NK-92 (cell line): ENCODE measurements around the gene PLAC8L1.
"Not testable (repeated sequence)": the region's sequence is repeated elsewhere in the genome, so short reads cannot be mapped to it uniquely, and the experiment has no call there.

ENCODE experiments used
- DNase-seq: peaks from one replicate; lab custom pipeline; 2025; ENCODE audit not compliant: unreplicated experiment; lab: John Stamatoyannopoulos, UW

The PLAC8L1 gene, protein sequence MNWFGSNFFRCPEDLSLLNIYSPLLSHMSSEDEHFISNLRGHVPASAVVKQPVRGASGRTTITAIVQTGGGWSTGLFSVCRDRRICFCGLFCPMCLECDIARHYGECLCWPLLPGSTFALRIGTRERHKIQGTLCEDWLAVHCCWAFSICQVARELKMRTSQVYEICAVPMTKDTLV

DNA sequence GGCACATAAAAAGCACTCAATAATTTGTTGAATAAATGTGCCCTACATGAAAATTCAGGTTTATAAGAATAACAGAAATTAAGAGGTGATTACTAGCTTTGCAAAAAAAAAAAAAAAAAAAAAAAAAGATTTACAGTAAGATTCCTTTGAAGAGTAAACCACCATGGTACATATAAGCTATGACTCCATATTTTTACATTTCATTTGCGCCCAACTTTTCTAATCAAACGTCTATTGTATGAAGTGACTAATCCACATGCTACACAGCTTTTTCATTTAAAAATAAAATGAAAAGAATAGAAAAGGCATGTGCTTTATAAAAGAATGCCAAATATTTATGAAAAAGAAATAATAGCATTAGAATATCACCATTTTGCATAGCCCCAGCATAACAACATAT, at the start of gene PLAC8L1:
Gene PLAC8L1 (minus strand): TSS at position 101 of the 400 bp plus-strand sequence. CDS start 1,266 bp downstream, outside the sequence.
- no peak for DNase-seq

DNA sequence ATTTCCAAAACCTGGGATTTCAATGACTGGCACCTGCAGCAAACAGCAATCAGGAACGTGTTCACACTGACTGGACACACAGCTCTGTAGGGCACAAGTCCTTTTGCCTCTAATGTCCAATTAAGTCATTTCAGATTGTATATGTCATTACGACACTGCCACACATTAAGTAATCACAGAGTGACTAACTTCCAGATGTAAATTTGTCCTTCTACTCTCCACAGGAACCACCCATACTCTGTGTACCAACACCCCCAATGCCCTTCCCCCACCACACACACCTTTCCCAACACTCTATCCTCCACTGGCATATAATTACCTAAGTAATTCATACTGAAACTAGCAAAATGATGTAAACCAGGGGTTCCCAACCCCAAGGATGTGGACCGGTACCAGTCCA, 46.6 kb upstream of the PLAC8L1 start:
- no peak for DNase-seq

DNA sequence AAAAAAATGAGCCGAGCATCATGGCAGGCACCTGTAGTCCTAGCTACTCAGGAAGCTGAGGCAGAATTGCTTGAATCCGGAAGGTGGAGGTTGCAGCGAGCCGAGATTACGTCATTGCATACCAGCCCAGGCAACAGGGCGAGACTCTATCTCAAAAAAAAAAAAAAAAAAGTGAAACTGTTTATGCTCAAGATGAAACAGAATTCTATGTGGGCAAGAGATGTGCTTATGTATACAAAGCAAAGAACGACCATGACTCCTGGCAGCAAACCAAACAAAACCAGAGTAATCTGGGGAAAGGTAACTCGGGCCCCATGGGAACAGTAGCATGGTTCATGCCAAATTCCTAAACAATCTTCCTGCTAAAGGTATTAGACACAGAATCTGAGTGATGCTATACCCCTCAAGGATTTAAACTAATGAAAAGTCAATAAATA, 32.6 kb upstream of the PLAC8L1 start:
- DNase-seq = no peak

DNA sequence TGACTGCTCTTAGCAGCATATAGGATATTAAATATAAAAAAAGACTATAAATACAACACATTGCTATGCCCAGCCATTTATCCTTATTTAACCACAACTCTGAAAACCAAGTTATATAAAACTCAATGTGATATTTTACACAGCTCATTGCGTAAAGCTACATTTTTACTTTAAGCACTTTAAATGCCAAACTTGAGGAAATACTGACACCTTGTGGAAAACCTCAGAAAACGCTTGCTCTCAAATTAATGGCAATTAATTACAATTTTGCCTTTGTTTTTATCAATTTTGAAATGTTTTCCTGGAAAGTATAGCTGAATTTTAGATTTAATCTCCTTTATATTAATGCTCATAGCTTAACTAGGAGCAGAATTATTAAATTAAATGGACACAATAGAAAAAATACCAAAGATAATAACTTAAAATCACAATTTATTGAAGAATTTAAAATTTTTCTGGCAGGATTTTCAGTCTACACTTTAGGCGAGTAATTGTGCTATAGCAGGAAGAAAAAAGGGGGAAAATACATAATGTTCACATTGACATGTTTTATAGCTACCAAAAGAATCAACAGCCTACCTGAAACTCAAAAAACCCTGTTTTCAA, 25.2 kb upstream of the PLAC8L1 start:
- DNase-seq = no peak

DNA sequence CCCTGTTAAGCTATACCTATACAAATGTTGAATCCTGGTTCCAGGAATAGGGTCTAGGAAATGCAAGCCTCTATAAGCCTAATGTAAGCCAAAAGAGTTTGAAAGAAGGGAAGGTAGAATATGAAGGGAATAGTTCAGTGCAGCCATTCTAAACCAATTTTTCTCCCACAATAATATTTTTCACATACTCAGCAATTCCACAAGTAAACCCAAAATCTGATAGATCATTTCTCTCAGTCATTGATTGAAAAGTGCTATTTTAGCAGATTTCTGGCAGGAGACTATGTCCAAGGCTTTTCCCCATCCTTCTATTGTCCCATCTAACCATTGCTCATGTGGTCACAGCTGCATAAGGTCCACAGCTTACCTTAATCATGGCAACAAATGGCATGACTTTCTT, 20.7 kb upstream of the PLAC8L1 start:
- DNase-seq = no peak

DNA sequence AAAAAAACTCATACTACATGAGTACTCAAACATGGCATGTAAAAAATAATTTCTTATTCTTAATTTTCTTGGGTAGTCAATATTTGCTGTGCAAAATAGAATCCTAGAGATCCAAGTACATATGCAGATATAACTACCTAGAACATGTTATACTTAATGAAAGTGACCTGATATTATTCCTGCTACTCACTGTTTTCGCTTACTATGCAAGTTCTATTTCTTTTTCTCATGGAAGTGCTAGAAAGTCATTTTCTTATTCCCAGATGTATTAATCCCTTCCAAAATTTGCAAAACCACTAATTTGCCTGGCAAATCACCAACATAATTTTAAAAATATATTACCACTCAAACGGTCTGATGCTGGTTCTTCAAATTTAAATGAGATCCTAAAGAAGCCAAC, 19.2 kb upstream of the PLAC8L1 start:
- DNase-seq = no peak

DNA sequence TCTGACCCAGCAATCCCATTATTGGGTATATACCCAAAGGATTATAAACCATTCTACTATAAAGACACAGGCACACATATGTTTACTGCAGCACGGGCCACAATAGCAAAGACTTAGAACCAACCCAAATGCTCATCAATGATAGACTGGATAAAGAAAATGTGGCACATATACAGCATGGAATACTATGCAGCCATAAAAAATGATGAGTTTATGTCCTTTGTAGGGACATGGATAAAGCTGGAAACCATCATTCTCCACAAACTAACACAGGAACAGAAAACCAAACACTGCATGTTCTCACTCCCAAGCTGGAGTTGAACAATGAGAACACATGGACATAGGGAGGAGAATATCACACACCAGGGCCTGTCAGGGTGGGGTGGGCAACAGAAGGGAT, 16.1 kb upstream of the PLAC8L1 start:
- DNase-seq = not testable (repeated sequence)

DNA sequence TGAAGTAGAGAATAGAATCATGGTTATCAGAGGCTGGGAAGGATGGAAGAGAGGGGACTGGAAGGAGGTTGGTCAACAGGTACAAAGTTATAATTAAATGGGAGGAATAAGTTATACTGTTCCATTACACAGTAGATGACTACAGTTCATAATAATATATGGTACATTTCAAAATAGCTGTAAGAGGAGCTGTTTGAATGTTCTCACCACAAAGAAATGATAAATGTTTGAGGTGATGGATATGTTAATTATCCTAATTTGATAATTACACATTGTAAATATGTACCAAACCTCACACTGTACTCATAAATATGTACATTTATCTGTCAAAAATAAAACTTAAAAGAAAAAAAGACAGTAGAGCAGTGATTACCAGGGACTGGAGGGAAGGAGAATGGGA, 12.9 kb upstream of the PLAC8L1 start:
- DNase-seq = no peak

DNA sequence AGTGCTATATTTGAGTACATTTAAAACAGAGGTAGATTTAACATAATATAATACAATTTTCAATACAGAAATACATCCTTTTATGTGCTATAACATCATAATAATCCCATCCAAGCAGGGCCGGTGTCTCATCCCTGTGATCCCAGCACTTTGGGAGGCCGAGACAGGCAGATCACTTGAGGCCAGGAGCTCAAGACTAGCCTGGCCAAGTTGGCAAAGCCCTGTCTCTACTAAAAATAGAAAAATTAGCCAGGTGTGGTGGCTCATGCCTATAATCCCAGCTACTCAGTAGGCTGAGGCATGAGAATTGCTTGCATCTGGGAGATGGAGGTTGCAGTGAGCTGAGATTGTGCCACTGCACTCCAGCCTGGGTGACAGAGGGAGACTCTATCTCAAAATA, 11.8 kb upstream of the PLAC8L1 start:
- not testable (repeated sequence) for DNase-seq

DNA sequence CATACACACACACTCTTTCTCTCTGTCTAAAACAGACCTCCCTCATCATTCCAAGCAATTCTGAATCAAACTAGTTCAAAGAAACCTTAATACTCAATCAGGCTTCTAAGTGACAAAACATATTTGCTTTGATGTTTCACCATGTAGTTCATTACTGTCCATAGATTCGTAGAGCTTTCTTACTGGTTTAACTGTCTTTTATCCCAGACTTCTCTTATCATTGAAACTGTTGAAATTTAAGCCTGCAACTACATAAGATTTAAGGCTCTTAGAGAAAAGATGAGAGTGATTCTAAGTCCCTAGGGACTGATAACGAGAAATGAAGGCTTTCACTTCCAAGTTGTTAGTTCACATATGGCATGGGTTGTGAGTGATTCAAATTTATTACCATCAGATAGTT, 11.0 kb upstream of the PLAC8L1 start:
- no peak for DNase-seq

DNA sequence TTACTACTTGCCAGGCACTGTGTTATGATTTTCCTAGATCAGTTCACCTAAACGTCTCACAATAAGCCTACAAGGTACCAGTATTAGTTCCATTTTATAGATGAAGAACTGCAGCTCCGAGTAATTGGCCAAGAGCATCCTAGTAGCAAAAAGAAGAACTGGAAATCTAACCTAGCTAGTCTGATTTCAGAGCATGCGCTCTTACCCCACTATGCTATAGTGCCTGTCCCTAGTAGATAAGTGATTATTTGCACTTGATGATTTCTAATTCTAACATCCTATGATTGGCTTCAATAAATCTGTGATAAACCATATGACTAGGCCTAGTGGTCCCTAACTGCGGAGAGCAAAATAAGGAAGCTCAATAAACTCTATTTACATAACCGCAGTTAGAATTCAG, 7.1 kb upstream of the PLAC8L1 start:
- no peak for DNase-seq

DNA sequence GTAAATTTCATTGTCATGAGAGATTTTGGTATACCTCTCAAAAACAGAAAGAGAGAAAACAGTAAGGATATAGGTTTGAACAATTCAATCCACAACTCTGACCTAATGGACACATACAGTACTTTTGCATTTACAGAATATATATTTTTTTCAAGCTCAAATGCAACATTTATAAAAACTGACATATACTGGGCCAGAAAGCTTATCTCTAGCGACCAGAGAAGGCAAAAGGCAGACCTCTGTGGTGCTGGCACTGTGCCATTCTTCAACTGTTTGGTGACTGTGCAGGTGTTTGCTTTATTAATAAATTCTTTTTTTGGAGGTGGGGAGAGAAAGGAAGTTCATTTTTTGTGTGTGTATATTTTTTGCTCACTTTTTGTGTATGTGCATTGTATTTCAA, 6.0 kb upstream of the PLAC8L1 start:
- no peak for DNase-seq

DNA sequence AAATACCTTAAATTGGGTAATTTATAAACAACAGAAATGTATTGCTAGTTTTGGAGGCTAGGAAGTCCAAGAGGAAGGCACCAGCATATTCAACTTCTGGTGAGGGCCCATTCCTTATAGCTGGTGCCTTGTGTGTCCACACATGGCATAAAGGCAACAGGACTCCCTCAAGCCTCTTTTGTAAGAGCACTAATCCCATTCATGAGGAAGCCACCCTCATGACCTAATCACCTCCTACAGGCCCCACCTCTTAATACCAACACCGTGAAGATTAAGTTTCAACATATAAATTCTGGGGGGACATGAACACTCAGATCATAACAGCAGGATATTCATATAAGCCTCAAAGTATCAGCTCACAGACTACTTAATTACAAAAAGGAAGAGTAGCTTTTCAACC, 4.0 kb upstream of the PLAC8L1 start:
- no peak for DNase-seq

DNA sequence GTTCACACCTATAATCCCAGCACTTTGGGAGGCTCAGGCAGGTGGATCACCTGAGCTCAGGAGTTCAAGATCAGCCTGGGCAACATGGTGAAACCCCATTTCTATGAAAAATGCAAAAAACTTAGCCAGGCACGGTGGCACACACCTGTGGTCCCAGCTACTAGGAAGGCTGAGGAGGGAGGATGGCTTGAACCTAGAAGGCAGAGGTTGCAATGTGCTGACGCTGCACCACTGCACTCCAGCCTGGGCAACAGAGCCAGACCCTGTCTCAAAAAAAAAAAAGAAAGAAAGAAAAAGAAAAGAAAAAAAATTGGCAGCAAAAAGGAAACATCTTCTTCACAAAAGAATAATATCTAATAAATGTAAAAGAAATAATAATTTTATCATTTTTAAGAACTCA, 3.5 kb upstream of the PLAC8L1 start:
- DNase-seq = not testable (repeated sequence)

DNA sequence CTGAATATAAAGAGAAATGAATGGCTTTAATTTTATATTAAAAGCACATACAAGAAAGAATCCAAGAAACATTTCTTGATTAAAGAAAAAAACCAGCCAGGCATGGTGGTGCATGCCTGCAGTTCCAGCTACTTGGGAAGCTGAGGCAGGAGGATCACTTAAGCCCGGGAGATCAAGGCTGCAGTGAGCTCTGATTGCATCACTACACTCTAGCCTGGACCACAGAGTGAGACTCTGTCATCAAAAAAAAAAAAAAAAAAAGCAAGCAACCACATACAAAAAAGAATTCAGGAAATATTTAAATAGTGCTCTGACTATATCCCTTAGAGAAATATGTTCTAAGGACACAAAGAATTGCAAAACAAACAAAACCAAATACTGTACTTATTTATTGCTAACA, 2.5 kb upstream of the PLAC8L1 start:
- no peak for DNase-seq

DNA sequence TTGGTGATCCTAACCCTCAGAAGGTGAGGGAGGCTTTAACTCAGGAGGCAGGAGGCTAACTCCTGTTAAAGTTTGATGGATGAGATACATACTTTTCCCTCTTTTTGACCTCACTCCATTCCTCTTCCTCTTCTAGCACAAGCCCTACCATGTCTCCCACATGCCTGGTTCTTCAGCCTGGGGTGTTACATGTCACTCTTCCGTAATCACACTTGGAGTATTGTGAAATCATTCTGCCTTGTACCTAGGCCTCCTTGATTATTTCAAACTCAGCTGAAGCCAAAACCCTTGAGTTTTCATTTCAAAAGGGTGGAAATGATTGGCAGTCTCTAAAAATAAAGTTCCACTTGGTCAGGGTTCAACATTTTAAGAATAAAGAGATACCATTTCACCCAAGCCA, 1.8 kb downstream of the PLAC8L1 start:
- DNase-seq = no peak

DNA sequence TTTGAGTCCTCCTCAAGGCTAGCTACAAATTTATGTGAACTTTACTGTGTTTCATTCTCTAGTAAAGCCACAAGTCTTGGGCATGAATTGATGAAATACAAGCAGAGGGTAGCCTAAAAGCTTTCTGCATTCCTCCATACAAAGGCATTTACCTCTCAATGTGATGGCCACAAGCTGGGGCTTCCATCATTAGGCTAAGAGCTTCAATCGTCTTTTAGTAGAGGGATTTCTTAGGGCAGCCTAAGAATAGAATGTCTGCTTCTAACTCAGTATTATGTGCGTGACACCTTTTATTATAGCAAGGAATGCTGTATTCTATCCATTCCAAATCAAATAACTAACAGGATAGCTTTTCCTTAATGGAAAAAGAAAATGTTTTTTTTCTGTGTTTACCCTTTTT, 3.7 kb downstream of the PLAC8L1 start:
- DNase-seq = no peak

DNA sequence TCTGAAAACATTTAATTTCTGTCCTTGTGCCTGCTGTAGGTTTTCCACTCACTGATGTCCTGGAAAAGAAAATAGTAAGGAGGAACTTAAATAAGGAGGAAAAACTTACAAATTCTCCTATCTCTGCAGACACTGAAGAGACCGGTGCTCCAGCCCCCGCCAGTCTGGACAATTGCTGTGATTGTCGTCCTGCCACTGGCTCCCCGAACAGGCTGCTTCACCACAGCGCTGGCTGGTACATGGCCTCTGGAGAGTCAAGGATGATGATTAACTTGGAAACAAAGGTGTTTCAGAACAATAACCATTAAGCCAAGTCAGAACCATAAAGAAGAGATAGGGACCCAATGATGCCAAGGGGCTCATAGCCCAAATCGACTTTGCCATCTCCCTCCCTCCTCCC, 7.3 kb downstream of the PLAC8L1 start:
- no peak for DNase-seq

DNA sequence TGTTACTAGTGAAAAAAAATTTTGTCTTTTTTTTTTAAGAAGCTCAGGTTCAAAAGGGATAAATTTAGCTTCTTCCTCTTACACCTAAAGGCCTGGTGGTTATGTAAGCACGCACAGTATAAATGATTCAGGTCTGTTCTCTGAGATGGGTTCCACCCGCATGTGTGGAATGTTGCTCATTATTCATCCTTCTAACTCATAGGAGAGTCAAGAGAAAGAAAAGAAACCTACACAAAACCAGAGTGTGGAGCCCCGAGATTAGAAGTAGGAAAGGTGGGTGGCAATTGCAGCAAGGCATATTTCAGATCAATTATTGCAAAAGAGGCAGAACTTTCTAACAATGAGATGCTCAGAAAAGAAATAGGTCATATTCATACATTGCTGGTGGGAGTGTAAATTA, 13.5 kb downstream of the PLAC8L1 start:
- DNase-seq = no peak

DNA sequence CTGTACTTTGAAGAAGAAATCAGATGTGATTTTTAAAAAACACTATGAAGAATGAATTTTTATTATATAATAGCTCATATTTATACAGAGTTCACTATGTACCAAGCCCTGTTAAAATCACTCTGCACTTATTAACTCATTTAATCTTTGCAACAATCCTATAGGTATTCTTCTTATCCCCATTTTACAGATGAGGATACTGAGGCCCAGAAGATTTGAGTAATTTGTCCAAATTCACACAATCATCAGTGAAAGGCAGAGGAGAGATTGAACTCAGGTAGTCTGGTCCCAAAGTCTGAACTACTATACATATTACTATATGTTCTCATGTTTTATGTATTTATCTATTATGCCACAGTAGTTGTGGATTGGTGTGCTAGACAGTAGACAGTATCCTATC, 16.1 kb downstream of the PLAC8L1 start:
- DNase-seq = no peak

DNA sequence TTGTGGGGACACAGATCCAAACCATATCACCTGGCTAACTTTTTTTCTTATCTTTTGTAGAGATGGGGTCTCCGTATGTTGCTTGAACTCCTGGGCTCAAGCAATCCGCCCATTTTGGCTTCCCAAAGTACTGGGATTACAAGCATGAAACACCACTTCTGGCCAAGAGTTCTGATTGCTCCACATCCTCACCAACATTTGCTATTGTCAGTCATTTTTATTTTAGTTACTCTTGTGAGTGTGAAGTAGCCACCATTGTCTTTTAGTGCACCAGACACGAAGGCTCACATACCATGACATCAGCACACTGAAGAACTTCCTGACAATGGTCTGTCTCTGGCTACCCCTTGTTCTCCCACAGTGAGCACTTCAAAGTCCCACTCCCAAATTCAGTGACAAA, 17.3 kb downstream of the PLAC8L1 start:
- no peak for DNase-seq

DNA sequence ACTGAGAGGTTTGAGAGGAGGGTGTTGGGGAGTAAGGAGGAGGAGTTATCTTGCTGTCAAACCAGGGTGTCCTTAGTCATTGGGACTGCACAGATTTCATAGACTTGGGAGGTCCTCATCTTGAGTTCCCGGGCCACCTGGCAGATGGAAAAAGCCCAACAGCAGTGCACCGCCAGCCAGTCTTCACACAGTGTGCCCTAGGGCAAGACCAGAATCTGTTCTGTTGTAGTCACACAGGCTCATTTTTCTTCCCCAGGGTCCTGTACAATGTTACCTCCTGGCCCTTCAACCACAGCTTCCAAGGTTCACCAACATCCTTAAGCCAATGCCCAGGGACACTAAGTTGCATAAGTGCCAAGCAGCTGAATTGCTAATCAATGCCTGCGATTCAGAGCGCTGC, 21.0 kb downstream of the PLAC8L1 start:
- no peak for DNase-seq

DNA sequence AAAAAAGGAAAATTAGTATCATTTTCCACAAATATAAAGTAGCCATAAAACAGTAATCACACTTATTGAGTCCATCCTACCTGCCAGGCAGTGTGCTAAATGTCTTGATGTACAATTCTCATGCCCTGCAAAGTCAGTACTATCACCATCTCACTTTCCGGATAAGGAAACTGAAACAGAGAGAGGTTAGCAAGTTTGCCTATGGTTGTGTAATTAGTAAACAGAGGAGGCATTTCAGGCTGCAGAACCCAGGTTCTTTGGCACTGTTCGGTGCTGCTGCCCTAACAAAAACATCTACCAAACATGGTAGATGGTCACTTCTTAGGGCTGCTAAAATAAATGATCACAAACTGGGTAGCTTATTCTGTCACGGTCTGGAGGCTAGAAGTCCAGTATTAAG, 22.6 kb downstream of the PLAC8L1 start:
- DNase-seq = no peak
